HG03060 (cell line): Measurements from ENCODE around the gene OOEP.

ENCODE experiments used
- ATAC-seq: cut with Tn5 transposase; IDR thresholded peaks from one replicate; pipeline ENCODE4 v1.9.1; 2021; ENCODE audit warnings: low read depth, moderate number of reproducible peaks; ENCODE audit not compliant: unreplicated experiment

The OOEP gene

DNA sequence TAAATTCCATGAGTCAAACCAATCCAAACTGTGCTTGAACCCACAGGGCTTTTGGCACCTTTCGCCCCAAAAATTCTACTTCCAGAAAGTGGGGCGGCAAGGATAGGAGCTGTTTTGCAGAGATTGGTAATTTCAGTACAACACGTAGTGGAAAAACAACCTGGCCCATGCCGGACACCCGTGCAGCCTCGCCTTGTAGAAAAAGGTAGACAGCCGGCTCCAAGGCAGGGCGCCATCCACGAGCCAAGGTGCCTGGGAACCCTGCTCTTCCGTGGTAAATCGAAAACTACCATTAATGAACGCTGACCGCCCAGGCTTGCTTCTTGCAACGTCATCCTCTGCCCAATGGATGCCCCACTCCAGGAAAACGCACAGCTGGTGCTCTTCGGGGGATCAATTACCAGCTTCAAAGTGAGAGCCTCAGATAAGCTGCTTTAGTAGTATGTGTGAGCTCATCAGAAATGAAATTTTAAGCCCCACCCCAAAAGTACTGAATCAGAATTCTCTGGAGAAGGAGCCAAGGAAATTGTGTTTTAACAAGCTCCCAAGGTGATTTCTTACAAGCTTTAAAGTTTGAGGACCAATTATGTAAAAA lies 1.8 kb downstream of the OOEP start:
- no peak for ATAC-seq

DNA sequence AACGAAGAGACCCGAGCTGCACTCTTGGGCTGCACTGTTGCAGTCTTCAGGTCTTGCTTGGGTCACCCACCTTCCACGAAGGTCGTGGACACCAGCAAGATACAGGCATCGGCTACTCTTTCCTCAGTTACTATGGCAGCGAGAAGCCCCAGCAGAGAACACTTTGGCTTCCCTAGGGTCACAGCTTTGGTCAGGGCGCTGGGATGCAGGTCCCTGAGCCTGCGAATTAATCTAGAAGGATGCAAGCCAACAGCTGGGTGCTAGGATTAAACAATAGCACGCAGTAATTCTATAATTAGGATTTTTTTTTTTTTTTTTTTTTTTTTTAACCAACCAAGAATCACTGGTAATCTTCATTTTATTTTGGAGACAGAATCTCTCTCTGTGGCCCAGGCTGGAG lies 5.1 kb downstream of the OOEP start:
- ATAC-seq, result no peak

DNA sequence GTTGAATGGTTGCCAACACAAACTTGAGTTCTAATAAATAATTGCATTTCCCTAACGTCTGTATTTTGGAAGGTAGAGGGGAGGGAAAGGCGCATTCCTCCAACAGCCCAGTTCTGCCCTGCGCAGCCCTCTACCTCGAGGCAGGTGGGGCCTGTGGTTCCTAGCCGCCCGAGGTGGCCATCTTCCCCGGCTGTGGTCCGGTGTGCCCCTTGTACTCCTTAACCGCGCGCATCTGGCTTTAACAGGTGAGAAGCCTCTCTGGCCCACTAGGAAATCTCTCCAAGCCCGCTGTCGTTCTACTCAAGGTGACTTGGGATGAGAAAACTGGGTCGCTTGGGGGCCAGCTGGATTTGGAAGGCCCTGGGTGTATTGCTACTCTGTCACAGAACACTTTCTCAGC lies 5.6 kb downstream of the OOEP start:
- ATAC-seq, result no peak

GRCh38 chr6:73363537-73363875 lies 6.2 kb downstream of the OOEP start:
- ATAC-seq, result no peak

GRCh38 chr6:73362869-73363536 lies 6.7 kb downstream of the OOEP start:
- no peak for ATAC-seq

GRCh38 chr6:73362358-73362757 lies 7.3 kb downstream of the OOEP start, which contains the start of gene KHDC3L:
TSS of gene KHDC3L (plus strand) at chr6:73362658. CDS start at chr6:73362730, 72 bp downstream.
- ATAC-seq, result no peak

DNA sequence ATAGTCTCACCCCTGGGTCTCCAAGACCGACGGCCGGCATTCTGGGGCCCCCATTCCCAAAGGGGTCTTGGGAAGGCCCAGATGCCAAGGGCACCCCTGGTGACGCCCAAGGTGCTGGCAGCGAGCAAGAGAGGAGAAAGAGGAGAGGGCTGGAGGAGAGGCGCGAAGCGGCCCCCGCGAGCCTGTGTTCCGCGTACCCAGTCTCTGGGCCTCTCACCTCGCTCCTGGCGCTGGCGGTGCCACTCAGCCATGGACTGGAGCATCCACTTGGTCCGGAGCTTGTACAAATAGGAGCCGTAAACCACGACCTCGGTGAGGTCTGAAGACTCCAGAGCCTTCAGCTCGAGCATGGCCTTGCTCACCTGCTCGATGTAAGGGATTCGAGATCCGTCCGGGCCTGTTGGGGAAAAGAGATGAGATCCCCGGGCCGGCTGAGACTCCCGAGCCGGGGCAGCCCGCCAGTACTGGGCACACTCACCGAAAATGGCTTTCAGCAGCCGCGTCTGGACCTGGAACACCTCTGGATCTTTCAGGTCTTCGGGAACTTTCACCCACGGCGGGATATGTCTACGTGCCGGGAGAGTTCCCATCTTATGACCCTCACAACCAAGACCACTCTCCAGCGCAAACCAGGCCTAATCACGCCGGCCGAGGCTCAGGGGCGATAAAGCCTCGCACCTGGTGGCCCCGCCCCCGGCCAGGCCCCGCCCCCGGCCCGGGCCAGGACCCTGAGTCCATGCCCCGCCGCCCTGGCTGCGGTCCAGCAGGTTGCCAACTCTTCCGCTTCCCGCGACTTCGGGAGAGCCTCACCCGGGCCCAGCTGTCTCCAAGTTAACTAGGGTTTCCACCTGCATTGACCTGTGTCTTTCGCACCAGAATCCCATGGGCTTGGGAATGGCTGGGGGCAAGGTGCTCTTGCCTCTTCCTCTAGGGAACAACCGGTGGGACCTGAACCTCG lies 15.8 kb downstream of the OOEP start, which contains the start of gene DPPA5:
Gene DPPA5, minus strand, starts transcription at position 641 of the 958 bp plus-strand sequence. Its CDS starts 51 bp downstream, at position 590.
- ATAC-seq, result no peak

DNA sequence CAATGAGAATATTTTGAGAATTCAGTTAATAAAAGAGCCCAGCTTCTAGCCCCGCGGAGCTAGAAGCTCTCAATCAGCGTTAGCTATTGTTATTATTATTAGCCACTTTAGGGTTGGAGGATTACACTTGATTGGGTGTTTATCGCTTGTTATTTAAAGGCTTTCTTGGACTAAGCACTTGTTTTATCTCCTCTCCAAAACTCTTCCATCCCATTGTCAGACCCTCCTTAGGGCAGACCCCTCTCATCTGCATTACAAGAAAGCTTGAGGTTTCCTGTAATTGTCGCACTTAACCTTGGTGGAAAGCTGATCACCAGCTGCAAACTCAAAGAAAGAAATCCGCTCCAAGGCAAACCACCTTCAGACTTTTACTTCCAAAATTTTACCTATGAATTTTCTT lies 20.4 kb downstream of the OOEP start:
- no peak for ATAC-seq

DNA sequence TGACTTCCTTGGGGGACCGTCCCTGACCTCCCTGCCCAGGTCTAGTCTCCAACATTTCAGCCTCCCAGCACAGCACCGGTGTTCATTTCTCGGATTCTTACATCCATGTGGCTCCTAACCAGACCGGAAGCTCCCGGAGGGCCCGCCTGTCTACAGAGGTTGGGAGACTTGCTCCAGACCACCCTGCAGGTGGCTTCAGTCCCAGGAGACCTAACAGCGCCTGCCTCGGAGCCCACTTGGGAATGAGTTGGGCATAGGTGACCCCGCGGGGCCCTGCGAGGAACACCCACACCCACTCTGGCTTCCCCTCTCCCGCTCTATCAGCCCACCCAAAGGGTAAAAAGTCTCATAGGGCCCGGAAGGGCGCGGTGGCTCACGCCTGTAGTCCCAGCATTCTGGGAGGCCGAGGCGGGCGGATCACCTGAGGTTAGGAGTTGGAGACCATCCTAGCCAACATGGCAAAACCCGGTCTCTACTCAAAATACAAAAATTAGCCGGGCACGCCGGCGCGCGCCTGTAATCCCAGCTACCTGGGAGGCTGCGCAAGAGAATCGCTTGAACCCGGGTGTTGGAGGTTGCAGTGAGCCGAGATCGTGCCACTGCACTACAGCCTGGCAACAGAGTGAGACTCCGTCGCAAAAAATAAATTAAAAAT lies 21.0 kb downstream of the OOEP start:
- no peak for ATAC-seq

- no peak for ATAC-seq
Measured at GRCh38 chr6:73343164-73343563, 26.5 kb downstream of the OOEP start.

GRCh38 chr6:73342174-73342573 lies 27.5 kb downstream of the OOEP start:
- no peak for ATAC-seq

- no peak for ATAC-seq
Measured at GRCh38 chr6:73341335-73341734, 28.4 kb downstream of the OOEP start.

DNA sequence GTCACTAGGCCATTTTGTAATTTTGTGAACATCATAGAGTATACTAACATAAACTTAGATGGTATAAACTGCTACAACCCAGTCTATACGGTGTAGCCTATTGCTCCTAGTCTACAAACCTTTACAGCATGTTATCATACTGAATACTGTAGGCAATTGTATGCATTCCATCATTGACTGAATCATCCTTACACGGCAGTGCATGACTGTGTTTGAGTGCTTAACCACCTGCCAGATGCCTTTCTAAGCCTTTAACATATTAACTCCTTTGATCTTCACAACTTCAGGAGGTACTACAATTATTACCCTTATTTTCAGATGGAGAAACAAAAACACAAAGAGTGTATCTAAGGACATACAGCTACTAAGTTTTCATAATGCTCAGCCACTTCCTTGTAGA lies 29.6 kb downstream of the OOEP start:
- ATAC-seq, result no peak

- ATAC-seq, result no peak
Measured at GRCh38 chr6:73339340-73339739, 30.4 kb downstream of the OOEP start.

GRCh38 chr6:73329201-73329600 lies 40.5 kb downstream of the OOEP start:
- ATAC-seq, result no peak

DNA sequence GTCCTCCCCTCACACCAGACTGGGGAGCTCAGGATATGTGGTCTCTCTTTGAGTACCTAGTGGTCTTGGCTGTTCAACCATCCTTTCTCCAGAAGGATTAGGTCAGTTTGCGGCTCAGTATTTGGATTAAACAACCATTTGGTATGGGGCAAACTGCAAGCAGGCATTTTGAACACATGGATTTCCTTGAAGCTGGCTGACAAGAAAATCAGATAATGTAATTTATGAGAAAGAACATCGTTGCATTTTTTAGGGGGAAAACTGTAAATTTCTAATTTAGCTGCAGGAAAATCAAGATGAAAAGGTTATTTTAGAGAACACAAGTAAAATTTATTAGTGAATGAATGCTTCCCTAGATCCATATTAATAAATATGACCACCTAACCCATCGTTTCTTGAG lies 40.9 kb downstream of the OOEP start:
- ATAC-seq, result no peak

DNA sequence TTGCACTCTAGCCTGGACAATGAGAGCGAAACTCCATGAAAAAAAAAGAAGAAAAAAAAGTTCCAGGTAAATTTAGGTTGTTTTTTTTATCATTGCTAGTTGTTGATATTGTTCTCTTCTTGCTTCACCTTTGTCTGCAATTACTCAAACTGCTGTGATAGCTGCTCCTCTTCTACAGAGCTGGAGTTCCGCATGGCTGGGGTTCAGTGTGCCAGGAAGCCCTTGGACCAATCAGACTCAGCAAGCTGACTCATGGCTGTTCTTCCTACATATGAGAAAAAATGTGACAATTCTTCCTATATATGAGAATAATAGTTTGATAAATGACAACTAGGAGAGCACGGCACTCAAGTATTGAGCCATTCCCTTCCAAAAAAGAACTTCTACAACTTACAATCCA lies 44.0 kb downstream of the OOEP start:
- ATAC-seq, result no peak

GRCh38 chr6:73323323-73323722 lies 46.4 kb downstream of the OOEP start:
- ATAC-seq, result no peak
